ENCODE results near the gene ART1.
"Not testable (repeated sequence)": the region's sequence is repeated elsewhere in the genome, so short reads cannot be mapped to it uniquely, and the experiment has no call there.

The ART1 gene

GRCh38 chr11:3644817-3645235, at the start of gene ART1:
ART1 (plus strand) TSS chr11:3645128; CDS start chr11:3659214, 14,086 bp downstream.
- DNase-seq (ENCODE audit: low read depth in 2 of 2): no peak

- DNase-seq (ENCODE audit: low read depth in 2 of 2): not testable (repeated sequence)
These were observed 47.2 kb upstream of the ART1 start for GRCh38 chr11:3597743-3598142.

- not testable (repeated sequence) for DNase-seq (ENCODE audit: low read depth in 2 of 2)
These were observed 44.7 kb upstream of the ART1 start for GRCh38 chr11:3600201-3600600.

- no peak for DNase-seq (ENCODE audit: low read depth in 2 of 2)
These were observed 40.8 kb upstream of the ART1 start for GRCh38 chr11:3604167-3604566.

GRCh38 chr11:3605283-3605662, 39.7 kb upstream of the ART1 start:
- no peak for DNase-seq (ENCODE audit: low read depth in 2 of 2)

- DNase-seq (ENCODE audit: low read depth in 2 of 2): no peak
These were observed 39.1 kb upstream of the ART1 start for GRCh38 chr11:3605771-3606203.

- no peak for DNase-seq (ENCODE audit: low read depth in 2 of 2)
These were observed 35.3 kb upstream of the ART1 start for GRCh38 chr11:3609416-3610265.

GRCh38 chr11:3610846-3611245, 34.1 kb upstream of the ART1 start:
- no peak for DNase-seq (ENCODE audit: low read depth in 2 of 2)

- DNase-seq (ENCODE audit: low read depth in 2 of 2): no peak
These were observed 32.8 kb upstream of the ART1 start for GRCh38 chr11:3611976-3612678.

GRCh38 chr11:3613998-3614741, 30.8 kb upstream of the ART1 start:
- no peak for DNase-seq (ENCODE audit: low read depth in 2 of 2)

GRCh38 chr11:3614742-3615171, 30.2 kb upstream of the ART1 start:
- no peak for DNase-seq (ENCODE audit: low read depth in 2 of 2)

GRCh38 chr11:3615998-3616397, 28.9 kb upstream of the ART1 start:
- no peak for DNase-seq (ENCODE audit: low read depth in 2 of 2)

- no peak for DNase-seq (ENCODE audit: low read depth in 2 of 2)
These were observed 28.0 kb upstream of the ART1 start for GRCh38 chr11:3616721-3617460.

- DNase-seq (ENCODE audit: low read depth in 2 of 2): no peak
These were observed 26.9 kb upstream of the ART1 start for GRCh38 chr11:3617990-3618389.

- DNase-seq (ENCODE audit: low read depth in 2 of 2): no peak
These were observed 22.4 kb upstream of the ART1 start for GRCh38 chr11:3622521-3622920.

GRCh38 chr11:3623121-3623520, 21.8 kb upstream of the ART1 start:
- no peak for DNase-seq (ENCODE audit: low read depth in 2 of 2)

- no peak for DNase-seq (ENCODE audit: low read depth in 2 of 2)
These were observed 21.0 kb upstream of the ART1 start for GRCh38 chr11:3623767-3624458.

GRCh38 chr11:3626250-3626960, 18.5 kb upstream of the ART1 start:
- no peak for DNase-seq (ENCODE audit: low read depth in 2 of 2)

GRCh38 chr11:3627291-3627690, 17.6 kb upstream of the ART1 start:
- DNase-seq (ENCODE audit: low read depth in 2 of 2): no peak

- no peak for DNase-seq (ENCODE audit: low read depth in 2 of 2)
These were observed 13.6 kb upstream of the ART1 start for GRCh38 chr11:3631331-3631730.
